GM12801 (cell line): Measurements from ENCODE around the gene BLOC1S2.

ENCODE experiments used
- CTCF ChIP-seq: IDR thresholded peaks from one replicate; pipeline ENCODE4 v1.5.1; 2011; ENCODE audit warnings: control low read depth; ENCODE audit not compliant: insufficient read length; ENCODE audit errors: extremely low read depth

Gene BLOC1S2

GRCh38 chr10:100288196-100288595 lies 1.7 kb upstream of the BLOC1S2 start:
- TF ChIP-seq CTCF: no peak

DNA sequence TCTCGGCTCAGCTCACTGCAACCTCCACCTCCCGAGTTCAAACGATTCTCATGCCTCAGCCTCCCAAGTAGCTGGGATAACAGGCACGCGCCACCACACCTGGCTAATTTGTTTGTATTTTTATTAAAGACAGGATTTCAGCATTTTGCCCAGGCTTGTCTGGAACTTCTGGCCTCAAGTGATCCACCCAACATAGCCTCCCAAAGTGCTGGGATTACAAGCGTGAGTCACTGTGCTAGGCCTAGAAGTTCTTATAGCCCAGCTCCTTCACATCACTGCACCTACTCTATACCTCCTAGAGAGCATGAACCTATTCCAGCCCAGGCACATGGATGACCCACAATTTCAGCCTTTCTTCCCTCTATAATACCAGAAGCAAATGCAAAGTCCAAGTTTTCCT lies 1.3 kb upstream of the BLOC1S2 start:
- TF ChIP-seq CTCF: no peak

DNA sequence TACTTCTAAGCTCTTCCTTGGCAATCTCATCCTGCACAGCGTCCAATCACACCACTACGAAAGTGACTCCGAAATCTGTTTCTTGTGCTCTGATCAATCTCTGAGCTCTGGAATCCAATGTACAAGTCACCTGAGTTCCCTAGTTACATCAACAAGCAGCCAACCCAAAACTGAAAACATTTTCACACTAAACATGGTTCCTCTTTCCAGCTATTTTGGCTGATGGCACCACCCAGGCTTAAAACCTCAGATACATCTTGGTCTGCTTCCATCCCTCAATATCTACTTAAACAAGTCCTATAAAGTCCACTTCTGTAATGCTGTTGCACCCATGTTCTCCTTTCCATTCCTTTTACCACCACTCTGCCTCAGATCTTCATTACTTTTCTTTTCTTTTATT lies 3.6 kb downstream of the BLOC1S2 start:
- no peak for TF ChIP-seq CTCF

- TF ChIP-seq CTCF: no peak
Observed at GRCh38 chr10:100267239-100268104, 19.0 kb downstream of the BLOC1S2 start, which contains the start of gene CWF19L1. Gene CWF19L1 (minus strand): TSS chr10:100267638. CDS start chr10:100267593, 45 bp downstream.

DNA sequence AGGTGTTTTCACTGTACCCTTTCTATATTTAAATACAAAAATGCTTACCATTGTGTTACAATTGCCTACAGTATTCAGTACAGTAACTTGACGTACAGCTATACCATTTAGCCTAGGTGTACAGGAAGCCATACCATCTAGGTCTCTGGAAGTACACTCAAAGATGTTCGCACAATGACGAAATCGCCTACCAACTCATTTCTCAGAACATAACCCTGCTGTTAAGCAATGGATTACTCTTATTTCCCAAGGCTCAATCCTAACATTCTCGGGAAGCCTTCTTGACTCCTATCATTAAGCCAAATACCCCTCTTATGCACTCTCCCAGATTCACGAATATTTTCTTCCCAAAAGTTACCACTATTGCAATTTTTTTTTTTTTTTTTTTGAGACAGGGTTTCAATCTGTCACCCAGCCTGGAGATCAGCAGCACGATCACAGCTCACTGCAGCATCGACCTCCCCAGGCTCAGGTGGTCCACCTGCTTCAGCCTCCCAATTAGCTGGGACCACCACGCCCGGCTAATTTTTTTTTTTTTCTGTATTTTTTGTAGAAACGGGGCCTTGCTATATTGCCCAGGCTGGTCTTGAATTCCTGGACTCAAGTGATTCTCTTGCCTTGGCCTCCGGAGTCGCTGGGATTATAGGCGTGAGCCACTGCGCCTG lies 20.5 kb downstream of the BLOC1S2 start:
- TF ChIP-seq CTCF: no peak

- TF ChIP-seq CTCF: no peak
Observed at GRCh38 chr10:100254191-100254590, 32.3 kb downstream of the BLOC1S2 start.

DNA sequence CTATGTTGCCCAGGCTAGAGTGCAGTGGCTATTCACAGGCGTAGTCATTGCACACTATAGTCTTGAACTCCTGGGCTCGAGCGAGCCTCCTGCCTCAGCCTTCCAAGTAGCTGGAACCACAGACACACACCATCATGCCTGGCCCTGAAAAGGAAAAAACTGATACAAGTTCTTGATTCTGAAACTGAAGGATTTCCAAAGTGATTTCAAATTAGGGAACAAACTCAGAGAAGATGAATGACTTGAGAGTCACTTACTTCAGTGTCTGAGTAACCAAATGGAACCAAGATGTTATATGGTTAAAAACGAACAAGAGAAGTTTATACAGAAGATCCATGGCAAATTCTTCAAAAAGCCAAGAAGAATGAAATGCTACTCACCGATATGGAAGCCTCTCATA lies 33.4 kb downstream of the BLOC1S2 start:
- no peak for TF ChIP-seq CTCF
